ENCODE data around the gene SLC22A2. TPM values are rescaled to one million over a fixed set of nuclear protein-coding genes. Genes with fewer than 3 reads are reported as not detected.

Gene SLC22A2
- total RNA-seq, 3 donors from 2014 or later (not counting 1 experiment from before 2014, with no cell fraction given): not detected

DNA sequence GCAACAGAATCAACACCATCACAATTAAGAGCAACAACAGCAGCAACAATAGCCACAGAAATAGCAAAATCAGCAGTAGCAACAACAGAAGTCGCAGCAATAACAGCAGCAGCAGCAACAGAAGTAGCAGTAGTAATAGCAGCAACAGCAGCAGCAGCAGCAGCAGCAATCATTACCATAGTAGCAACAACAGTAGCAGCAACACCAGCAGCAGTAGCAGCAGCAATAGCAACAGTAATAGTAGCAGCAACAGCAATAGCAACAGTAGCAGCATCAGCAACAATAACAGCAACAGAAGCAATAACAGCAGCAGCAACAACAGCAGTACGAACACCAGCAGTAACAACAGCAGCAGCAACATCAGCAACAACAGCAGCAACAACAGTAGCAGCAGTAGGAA, 39.8 kb downstream of the SLC22A2 start:
- 81% methylated on average over 2 of the region's 2 CpGs for WGBS (ENCODE audit: insufficient coverage)
- intact Hi-C loops (cut with micrococcal nuclease): no loop called here
- no peaks in the 10 kb centered on the region for H3K36me3 Mint-ChIP-seq
- no peak for TF ChIP-seq CTCF (IDR thresholded peaks at IDR 0.05)
- H3K9me3 ChIP-seq (ENCODE audit: control insufficient read depth, insufficient read depth, low read length): no peaks in the 10 kb centered on the region
- no peaks in the 10 kb centered on the region for H3K36me3 ChIP-seq (ENCODE audit: control insufficient read depth, insufficient read depth, low read length)
- H3K27me3 ChIP-seq (ENCODE audit: control insufficient read depth, insufficient read depth, low read length): peaks cover 12% of the 10 kb centered on the region
- peaks cover 10 to 25% of the 10 kb centered on the region in 2 donors for H3K27me3 Mint-ChIP-seq (ENCODE audit: low read depth in 2 of 2)
- H3K9me3 Mint-ChIP-seq: no peaks in the 10 kb centered on the region
- no peak overlapping the region for H3K4me3 ChIP-seq (ENCODE audit: low read length)
- no peak overlapping the region for H3K4me3 Mint-ChIP-seq
- H3K27ac ChIP-seq (ENCODE audit: low read length): no peak overlapping the region
- no peak overlapping the region for H3K27ac Mint-ChIP-seq
- ATAC-seq (no peak), DNase-seq (no peak)
- peaks cover 0 to 6% of the 10 kb centered on the region in 2 donors for H3K4me1 Mint-ChIP-seq
- no peaks in the 10 kb centered on the region for H3K4me1 ChIP-seq (ENCODE audit: control insufficient read depth, insufficient read depth, low read length)

DNA sequence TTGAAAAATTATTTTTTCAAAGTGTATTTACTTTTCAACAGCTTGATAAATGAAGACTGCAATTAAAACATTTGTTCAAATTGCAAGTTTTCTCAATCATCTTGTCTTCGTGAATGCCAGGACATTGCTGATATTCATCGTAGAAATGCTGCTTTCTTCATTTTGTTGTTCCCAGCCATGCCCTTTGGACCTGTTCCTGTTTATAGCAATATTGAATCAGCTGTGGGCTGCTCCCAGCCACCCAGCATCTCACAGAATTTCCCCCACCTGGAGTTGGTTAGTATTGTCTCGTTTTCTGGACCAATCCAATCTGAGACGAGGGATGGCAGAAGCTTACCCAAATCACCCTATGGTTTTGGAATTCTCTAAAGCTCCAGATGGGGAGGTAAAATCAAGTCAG, 40.8 kb downstream of the SLC22A2 start:
- no peak overlapping the region for H3K4me3 Mint-ChIP-seq
- H3K36me3 ChIP-seq (ENCODE audit: control insufficient read depth, insufficient read depth, low read length): no peaks in the 10 kb centered on the region
- peaks cover 0 to 6% of the 10 kb centered on the region in 2 donors for H3K4me1 Mint-ChIP-seq
- no peaks in the 10 kb centered on the region for H3K36me3 Mint-ChIP-seq
- no peak overlapping the region for H3K4me3 ChIP-seq (ENCODE audit: low read length)
- ATAC-seq (no peak), DNase-seq (no peak)
- H3K27ac Mint-ChIP-seq: no peak overlapping the region
- no peaks in the 10 kb centered on the region for H3K4me1 ChIP-seq (ENCODE audit: control insufficient read depth, insufficient read depth, low read length)
- 99% methylated on average over 3 of the region's 4 CpGs for WGBS (ENCODE audit: insufficient coverage)
- H3K9me3 ChIP-seq (ENCODE audit: control insufficient read depth, insufficient read depth, low read length): no peaks in the 10 kb centered on the region
- no peak overlapping the region for H3K27ac ChIP-seq (ENCODE audit: low read length)
- peaks cover 10 to 29% of the 10 kb centered on the region in 2 donors for H3K27me3 Mint-ChIP-seq (ENCODE audit: low read depth in 2 of 2)
- intact Hi-C loops (cut with micrococcal nuclease): no loop called here
- peaks cover 12% of the 10 kb centered on the region for H3K27me3 ChIP-seq (ENCODE audit: control insufficient read depth, insufficient read depth, low read length)
- TF ChIP-seq CTCF (IDR thresholded peaks at IDR 0.05): no peak
- H3K9me3 Mint-ChIP-seq: no peaks in the 10 kb centered on the region

DNA sequence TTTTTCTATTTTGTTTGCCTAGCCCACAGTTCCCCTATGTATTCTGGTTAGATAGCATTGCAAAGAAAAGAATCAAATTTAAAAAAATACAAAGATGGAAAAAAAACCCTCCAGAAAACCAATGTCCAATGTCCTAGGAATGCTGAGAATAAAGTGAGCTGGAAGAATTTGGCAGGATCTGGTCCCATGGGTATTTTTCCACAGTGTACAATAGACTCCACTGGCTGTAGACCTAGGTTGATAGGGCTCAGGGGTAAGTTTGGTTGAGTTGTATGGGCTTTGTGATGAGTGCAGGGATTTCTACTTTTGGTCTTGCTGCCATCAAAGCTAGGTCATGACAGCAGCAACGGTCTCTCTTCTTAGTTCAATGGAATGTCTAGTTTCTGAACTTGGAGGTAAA, 41.5 kb downstream of the SLC22A2 start:
- ATAC-seq: no peak
- no peak for TF ChIP-seq CTCF (IDR thresholded peaks at IDR 0.05)
- no peaks in the 10 kb centered on the region for H3K36me3 Mint-ChIP-seq
- Histone ChIP-seq H3K4me1 (ENCODE audit: control insufficient read depth, insufficient read depth, low read length) (no peaks in the 10 kb centered on the region), H3K27me3 (ENCODE audit: control insufficient read depth, insufficient read depth, low read length) (peaks cover 12% of the 10 kb centered on the region), H3K4me3 (ENCODE audit: low read length) (no peak overlapping the region), H3K36me3 (ENCODE audit: control insufficient read depth, insufficient read depth, low read length) (no peaks in the 10 kb centered on the region), H3K9me3 (ENCODE audit: control insufficient read depth, insufficient read depth, low read length) (no peaks in the 10 kb centered on the region), H3K27ac (ENCODE audit: low read length) (no peak overlapping the region)
- 88% methylated on average over 1 of the region's 1 CpG for WGBS (ENCODE audit: insufficient coverage)
- intact Hi-C loops (cut with micrococcal nuclease): no loop called here
- no peak overlapping the region for H3K4me3 Mint-ChIP-seq
- H3K4me1 Mint-ChIP-seq: peaks cover 0 to 6% of the 10 kb centered on the region in 2 donors
- peaks cover 10 to 29% of the 10 kb centered on the region in 2 donors for H3K27me3 Mint-ChIP-seq (ENCODE audit: low read depth in 2 of 2)
- DNase-seq: no peak
- no peak overlapping the region for H3K27ac Mint-ChIP-seq
- no peaks in the 10 kb centered on the region for H3K9me3 Mint-ChIP-seq

DNA sequence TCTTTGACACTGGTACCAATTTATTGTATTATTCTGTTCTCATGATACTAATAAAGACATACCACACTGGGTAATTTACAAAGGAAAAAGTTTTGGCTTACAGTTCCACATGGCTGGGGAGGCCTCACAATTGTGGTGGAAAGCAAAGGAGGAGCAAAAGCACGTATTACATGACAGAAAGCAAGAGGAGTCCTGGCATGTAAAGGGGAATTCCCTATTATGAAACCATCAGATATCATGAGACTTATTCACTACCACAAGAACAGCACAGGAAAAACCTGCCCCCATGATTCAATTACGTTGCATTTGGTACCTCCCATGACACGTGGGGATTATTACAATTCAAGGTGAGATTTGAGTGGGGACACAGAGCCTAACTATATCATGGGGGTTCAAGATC, 43.4 kb downstream of the SLC22A2 start:
- ATAC-seq: no peak
- DNase-seq: no peak
- Mint-ChIP-seq H3K27ac (no peak overlapping the region), H3K4me3 (no peak overlapping the region), H3K4me1 (no peaks in the 10 kb centered on the region), H3K9me3 (no peaks in the 10 kb centered on the region), H3K36me3 (no peaks in the 10 kb centered on the region), H3K27me3 (ENCODE audit: low read depth in 2 of 2) (peaks cover 19 to 33% of the 10 kb centered on the region in 2 donors)
- TF ChIP-seq CTCF (IDR thresholded peaks at IDR 0.05): no peak
- H3K36me3 ChIP-seq (ENCODE audit: control insufficient read depth, insufficient read depth, low read length): no peaks in the 10 kb centered on the region
- WGBS (ENCODE audit: insufficient coverage): 40% methylated on average over 1 of the region's 3 CpGs
- H3K9me3 ChIP-seq (ENCODE audit: control insufficient read depth, insufficient read depth, low read length): no peaks in the 10 kb centered on the region
- no peaks in the 10 kb centered on the region for H3K4me1 ChIP-seq (ENCODE audit: control insufficient read depth, insufficient read depth, low read length)
- no peak overlapping the region for H3K27ac ChIP-seq (ENCODE audit: low read length)
- H3K4me3 ChIP-seq (ENCODE audit: low read length): no peak overlapping the region
- H3K27me3 ChIP-seq (ENCODE audit: control insufficient read depth, insufficient read depth, low read length): peaks cover 12% of the 10 kb centered on the region
- intact Hi-C loops (cut with micrococcal nuclease): no loop called here
